ENCODE measurements around the gene ENAH.

Gene ENAH

DNA sequence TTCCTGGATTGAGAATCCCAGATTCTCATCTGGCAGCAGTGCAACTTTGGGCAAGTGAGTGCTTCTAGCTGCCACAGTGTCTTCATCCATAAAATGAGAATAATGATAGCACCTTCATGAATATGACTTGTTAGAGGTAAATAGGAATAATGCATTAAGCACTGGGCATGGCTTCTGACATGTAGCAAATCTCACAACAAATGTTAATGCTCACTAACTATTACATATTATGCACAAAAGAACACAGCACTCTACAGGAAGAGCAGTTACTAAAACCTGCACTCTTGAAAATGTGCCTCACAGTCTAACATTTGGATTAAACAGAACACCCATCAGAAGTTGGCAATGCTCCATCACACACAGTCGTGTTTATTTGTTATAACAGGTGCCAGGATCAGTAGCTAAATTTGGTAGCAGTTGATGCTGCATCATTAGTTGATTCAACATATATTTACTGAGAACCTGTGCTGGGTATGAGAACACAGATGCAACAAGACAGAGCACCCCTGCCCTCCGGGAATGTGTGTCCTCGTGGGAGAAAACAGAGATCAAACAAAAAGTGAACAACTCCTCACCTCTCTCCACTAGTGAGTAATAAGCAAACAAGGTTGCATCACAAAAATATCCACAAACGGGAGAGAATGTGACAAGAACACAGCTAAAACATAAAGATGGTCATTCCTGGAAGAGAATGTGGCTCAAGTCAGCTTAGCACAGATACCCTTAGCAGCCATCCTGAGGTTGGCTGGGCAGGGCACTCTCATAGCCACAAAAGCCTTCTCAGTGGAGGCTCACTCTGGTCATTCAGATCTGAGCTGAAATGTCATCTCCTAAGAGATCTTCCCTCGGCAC lies 198.9 kb downstream of the ENAH start:
- no peak for DNase-seq (ENCODE audit: low spot score)

DNA sequence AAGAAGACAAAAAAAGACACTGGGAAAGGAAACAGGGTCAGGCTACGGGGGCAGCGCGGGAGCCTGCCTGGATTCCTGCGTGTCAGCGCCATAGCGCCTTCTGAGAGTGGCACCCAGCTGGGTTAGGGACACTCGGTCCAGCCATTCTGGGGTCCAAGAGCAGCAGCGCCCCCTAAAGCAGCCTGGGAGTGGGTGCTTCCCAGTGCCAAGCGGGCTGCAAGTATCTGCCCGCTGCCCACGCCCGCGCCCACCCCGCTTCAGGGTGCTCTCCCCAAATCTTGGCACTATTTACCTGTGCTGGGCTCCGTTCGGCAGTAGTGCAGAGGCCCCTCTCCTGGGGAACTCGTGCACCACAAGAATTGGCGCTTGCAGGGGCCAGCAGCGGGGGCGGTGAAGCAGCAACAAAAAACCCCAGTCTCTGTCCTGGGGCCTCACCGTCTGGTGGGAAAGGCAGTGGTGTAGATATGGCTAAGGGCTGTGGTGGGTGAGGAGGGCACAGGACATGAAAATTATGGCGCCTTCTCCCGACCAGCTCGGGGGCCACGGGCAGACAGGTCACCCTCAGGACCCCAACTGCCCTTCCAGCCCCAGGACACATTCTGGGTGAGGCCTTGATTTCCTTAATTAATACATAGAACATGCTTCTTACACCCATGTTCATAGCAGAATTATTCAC lies 200.9 kb downstream of the ENAH start:
- DNase-seq (ENCODE audit: low spot score), result no peak

DNA sequence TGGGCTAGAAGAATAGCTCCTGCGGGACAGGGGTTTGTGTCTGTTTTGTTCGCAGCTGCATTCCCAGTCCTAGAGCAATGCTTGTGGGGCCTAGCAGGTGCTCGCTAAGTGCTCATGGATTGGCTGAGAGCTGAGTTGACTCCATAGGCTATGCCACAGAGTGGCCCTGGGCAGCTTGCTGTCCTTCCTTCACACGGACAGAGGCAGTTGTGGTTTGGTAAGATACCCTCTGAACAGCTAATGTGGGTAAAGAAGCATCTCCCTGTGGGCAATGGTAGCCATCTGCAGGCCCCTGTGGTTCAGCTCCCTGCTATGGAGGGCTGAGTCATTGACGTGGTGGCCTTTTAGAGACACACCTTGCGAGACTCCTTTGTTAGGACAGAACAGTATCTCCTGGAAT lies 201.6 kb downstream of the ENAH start:
- DNase-seq (ENCODE audit: low spot score), result no peak

DNA sequence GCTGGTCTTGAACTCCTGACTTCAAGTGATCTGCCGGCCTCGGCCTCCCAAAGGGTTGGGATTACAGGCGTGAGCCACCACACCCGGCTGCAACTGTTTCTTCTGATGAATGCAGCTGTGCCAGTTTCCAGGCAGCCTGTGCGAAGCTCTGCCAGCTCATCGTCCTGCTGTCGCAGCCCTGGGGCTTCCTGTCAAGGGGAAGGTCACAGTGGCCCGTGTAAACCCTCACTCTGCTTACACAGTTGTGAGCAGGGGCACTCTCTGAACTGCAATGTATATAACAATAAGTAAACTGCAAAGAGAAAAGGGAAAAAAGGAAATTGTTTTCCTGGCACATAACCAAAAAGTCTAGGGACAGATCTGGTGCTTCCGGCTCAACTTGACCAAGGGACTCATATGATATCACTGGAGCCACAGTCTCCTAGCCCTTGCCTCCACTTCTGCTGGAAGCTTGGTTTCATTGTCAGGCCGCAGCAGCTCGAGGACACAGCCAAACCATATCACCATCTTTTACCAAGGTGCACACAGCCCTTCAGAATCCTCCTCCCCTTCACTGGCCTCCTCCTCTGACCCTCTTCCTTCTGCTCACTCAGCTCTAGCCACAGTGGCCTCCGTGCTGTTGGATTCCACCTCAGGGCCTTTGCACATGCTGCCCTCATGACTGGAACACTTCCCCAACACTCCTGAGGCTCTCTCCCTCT lies 202.3 kb downstream of the ENAH start:
- DNase-seq (ENCODE audit: low spot score), result no peak

DNA sequence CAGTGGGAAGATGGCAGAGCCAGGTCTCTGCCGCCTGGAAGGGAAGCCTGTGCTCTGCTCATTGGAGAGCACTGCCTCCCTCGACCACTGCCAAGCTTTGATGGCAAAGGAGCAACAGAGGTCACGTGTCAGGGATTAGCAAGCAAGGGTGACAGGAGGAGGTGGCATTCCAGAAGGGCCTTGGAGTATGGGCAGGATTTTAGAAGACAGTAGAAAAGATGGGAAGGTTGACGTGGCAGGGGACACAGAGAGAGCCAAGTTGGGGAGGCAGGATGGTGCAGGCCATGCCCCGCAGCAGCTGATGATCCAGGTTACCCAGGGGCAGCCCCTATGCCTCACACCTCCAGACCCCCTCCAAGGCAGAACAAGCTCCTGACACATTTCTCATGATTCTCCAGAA lies 203.1 kb downstream of the ENAH start:
- DNase-seq (ENCODE audit: low spot score), result no peak

DNA sequence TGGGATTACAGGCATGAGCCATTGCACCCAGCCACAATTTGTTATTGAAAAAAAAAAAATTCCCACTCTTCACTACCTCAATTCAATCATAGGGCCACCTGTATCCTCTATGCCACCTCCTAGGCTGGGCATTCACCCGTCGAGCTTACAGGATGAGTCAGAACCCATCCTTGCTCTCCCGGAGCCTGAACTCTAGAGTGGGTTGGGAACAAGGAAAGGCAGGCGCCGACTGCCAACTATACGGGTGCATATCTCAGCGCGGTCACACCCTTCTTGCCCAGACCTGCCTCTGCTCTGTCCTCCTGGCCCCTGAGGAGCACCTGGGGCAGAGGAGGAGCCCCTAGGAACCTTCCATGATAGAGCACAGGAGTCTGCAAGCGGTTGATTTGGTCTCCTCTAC lies 203.7 kb downstream of the ENAH start:
- no peak for DNase-seq (ENCODE audit: low spot score)

DNA sequence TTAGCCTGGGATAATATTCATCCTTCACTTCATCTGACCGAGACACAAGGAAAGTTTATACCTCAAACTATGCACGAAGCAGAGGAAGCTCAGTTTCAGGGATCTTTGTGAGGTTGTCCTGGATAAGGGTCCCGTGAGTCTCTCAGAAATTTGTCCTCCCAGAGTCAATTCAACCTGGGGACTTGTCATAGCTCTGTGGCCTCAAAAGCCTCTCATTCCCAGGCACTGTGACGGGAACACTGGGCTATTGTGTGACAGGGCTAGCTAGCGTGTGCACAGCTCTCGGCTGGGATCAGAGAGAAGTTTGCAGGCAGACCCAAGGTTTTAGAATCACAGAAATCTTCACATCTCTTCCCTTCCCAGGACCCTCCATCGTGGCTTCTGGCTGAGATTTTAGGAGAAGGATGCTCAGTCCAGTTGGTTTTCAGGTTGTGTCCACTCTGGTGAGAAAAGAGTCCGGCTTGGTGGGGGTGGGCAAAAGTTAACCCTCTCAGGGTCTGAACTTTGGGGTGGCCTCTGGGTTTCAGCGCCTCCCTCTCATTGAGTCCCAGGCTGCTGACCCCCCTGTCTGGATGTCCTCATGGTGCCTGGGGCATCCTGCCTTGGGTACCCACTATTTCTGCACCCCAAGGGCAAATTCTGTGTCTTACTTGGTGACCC lies 204.6 kb downstream of the ENAH start:
- DNase-seq (ENCODE audit: low spot score), result no peak

DNA sequence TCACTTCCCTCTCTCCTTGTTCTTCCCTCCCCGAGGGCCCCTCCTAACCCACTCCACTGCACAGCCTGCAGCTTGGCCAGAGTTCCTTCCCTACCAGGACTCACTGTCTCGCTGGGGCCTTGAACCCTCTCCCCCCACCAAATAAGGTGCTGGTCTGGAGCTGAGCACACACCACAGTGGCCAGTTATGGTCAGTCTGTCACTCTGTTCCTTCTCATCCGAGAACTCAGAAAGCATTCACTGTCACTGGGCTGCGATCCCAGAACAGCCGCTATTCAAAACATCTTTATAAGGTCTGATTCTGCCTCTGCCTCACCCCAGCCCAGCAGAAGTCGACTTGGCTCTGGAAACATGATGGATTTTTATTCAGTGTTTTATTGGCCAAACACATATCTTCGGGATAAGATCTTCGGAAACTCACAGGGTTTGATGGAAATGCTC lies 205.3 kb downstream of the ENAH start:
- no peak for DNase-seq (ENCODE audit: low spot score)

DNA sequence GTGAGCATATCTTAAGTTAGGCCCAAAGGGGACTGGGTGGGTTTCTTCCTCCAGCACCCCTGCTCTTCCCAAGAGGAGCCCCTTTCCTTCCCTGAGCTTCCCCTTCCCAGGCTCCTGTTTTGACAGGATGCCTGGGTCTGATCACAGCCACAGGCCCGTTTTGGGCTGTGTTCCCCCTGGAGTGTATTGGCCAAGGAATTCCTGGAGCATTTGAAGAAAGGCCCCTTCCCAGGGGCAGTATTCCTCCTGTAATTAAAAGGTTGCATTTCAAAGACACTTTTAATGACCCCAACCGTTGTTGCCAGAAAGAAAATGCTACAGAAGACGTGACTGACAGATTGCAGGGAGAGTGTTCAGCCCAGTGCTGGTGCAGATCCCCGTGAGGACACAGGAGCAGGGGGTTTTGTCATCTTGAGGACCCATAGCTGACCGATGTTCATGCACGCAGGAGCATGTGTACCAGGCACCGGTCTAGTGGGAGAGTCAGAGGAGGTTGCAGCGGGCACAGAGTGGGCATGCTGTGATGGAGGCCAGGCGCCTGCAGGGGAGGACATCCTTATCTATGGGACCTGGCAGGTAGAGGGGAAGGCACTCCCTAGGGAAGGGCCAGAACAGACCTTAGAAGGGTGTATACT lies 205.8 kb downstream of the ENAH start:
- DNase-seq (ENCODE audit: low spot score), result no peak

DNA sequence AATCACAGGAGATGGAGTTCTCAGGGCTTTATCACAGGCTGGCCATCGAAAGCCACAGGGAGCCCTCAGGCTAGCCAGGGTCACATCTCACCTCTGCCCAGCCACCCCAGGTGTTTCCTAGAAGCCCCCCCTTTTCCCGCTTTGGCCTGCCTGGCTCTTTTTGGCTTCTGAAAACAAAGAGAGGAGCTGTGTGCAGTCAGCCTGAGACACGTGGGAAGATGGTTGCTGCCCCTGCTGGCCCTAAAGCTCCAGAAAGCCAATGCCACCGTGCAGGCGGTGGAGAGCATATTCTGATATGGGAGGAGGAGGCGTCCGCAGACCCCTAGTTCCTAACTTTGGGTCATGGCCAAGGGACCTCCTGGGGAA lies 206.3 kb downstream of the ENAH start:
- no peak for DNase-seq (ENCODE audit: low spot score)

DNA sequence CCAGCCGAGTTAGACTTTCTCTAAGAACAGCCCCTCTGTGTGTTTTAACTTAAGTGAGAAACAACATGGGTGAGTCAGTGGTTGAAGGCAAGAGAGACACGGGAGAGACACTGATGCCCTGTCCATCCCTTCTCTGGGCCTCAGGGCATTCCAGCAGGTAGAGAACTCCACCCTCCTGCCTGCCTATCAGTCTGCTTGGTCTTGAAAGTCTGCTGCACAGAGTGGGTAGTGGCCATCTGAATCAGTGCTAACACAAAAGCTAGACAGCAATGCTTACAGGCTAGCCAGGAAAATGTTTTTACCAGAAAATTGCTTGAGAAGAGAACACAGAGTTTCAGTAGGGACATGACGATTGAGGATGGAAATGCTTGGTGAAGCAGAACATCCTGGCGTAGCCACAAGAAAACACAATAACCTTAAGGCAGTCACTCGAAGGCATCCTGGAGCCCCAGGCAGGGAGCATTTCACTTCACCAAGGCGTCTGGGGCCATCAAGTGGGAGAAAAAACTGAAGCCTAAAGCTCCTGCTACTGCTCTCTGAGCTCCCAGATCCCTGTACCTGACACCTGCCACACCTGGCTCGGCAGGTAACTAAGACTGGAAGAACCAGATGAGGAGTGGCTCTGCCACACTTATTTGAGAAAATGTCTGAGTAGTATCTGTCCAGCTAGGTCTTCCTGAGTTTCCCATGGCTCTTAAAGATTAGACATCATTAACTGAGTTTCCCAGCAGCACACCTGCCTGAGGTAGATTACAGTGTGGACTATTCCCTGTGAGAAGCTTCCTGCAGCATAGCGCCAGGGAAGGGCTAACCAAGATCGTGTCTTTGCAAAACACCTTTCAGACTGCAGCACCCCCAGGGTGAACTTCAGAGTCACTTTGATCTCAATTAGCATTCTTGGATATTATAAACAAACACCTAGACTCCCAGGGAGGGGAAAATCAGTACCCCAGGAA lies 207.0 kb downstream of the ENAH start:
- DNase-seq (ENCODE audit: low spot score), result no peak

DNA sequence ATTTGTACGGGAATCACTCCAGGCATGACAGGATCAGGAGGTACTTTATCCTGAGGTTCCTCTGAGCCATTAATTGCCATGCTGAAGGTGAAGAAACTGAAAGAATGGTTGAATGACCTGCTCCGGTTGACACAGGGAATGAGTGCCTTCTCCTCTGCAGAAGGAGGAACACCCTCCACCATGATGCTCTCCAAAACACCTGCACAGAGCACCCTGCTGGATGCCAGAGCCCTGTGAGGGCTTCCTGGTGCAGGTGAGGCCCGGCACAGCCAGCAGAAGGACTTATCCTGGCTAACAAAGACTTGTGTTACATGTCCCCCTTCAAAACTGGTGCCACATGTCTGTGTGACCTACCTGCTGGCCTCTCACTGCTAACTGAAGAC lies 210.8 kb downstream of the ENAH start:
- DNase-seq (ENCODE audit: low spot score), result no peak

DNA sequence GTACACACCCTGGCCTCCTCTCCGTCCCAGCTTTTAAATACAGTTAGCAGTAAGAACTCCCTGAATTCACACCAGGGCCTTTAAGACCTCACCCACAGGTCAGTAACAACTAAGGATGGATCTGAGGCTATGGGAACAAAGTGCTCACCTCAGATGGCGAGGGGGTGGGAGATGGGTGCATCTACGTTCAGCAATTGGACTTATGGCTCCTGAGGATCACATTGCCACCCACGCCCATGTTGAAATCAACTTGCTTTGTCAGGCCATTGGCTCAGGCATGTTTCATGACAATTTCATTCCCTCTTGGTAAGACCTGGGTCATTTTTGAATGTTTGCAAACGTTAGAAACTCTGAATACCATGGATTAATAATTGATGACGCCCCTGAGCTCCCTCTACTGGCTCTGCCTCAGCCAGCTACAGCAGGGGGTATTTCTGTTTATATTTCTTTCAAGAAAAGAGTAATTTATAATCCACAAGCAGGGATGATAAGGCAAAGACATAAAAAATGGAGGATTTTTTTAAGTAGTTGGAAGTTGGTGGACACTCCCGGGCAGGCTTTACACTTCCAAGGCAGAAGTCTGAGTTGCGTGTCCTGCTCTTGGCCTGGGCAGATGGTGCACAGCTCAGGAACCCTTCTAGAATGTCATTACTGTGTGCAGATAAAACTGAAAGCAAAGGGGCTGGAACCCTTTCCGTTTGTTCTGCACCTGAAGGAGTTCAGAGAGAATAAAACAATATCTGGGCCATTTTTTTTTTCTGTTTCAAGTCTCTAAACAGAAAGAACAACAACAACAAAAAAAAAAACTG lies 211.4 kb downstream of the ENAH start:
- DNase-seq (ENCODE audit: low spot score), result no peak

DNA sequence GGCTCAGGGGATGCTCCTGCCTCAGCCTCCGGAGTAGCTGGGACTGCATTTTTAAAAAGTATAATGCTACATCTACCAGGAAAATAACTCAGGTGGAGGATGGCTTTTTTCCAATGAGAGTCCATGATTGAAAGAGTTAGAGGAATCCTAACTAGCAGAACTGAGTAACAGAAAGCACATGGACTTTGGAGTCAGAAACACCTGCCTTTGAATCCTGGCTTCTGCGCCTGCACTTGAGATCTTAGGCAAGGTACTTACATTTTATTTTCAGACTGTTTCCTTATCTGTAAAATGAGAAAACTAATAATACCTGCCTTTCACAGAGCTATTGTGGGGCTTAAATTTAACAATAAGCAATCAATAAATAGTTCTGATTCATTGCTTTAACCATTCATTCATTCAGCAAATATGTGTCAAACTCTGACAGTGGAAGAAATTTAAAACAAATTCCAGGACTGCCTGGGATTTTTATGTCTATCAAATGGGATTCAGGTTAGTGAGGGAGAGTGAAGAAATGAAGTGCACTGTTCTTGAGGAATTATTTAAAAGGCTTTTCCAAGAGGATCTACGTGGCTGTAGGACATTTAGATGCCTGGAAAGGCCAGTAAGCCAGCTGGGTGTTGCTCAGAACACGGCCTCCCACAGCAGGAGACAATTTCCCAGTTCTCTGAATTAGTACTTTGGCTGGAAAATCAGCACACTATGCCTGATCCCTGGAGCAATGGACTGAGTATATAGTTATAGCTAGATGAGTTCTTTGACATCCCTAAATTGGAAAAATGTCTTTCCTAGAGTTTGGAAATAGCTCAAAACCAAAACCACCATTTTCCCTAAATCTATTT lies 212.3 kb downstream of the ENAH start:
- no peak for DNase-seq (ENCODE audit: low spot score)

DNA sequence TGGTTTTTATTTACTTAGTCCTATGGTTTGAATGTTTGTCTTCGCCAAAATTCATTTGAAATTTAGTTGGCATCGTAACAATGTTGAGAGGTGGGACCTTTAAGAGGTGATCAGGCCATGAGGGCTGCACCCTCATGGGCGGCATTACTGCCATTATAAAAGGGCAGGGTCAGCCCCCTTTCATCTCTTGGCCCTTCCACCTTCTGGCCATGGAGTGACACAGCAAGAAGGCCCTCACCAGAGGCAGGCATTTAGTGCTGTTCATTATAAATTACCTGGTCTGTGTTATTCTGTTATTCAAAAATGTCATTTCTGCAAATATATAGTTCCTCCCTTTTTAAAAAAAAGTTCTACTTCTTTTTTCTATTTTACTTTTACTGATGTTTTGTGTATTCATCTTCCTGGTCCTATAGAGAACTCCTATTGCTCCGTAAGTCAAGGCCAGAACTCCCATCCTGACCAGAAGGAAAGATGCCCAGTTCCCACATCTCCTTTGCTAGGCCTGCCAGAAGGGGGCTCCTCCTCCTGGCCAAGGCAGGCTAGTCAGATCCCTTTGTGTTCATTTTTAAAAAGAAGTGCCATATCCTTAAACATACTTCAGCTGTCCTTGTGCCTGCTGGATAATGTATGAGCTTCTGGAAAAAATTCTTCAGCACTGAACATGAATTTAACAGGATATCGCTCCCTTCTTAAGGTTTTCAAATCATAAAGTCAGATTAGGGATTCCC lies 215.0 kb downstream of the ENAH start:
- peak; percentile 20 for DNase-seq (ENCODE audit: low spot score)
